GM15510 (cell line): ENCODE measurements around the gene CD9.

ENCODE experiments used
- POLR2A ChIP-seq: IDR thresholded peaks from 3 replicates; pipeline ENCODE4 v1.6.1; 2011; ENCODE audit warnings: borderline replicate concordance; ENCODE audit not compliant: insufficient read length; ENCODE audit errors: extremely low read depth

The CD9 gene

GRCh38 chr12:6281081-6281809 lies 81.0 kb downstream of the CD9 start:
- TF ChIP-seq POLR2A: no peak

GRCh38 chr12:6282453-6282840 lies 82.2 kb downstream of the CD9 start:
- TF ChIP-seq POLR2A: no peak

GRCh38 chr12:6284273-6284672 lies 84.1 kb downstream of the CD9 start:
- no peak for TF ChIP-seq POLR2A

- no peak for TF ChIP-seq POLR2A
Observed at GRCh38 chr12:6285063-6285477, 84.9 kb downstream of the CD9 start.

- no peak for TF ChIP-seq POLR2A
Observed at GRCh38 chr12:6285532-6286306, 85.5 kb downstream of the CD9 start.
